GM18498 (cell line): ENCODE results near the gene CATSPER4.

Source experiments
- ATAC-seq: cut with Tn5 transposase; IDR thresholded peaks from one replicate; pipeline ENCODE4 v1.9.1; 2021; ENCODE audit warnings: mild to moderate bottlenecking, moderate library complexity; ENCODE audit not compliant: unreplicated experiment

CATSPER4 gene

GRCh38 chr1:26190373-26190987, at the start of gene CATSPER4:
TSS of gene CATSPER4 (plus strand) at chr1:26190602. CDS start at chr1:26190628, 26 bp downstream.
- no peak for ATAC-seq

- ATAC-seq, result no peak
These were observed 48.2 kb upstream of the CATSPER4 start for GRCh38 chr1:26142159-26142558.

GRCh38 chr1:26145041-26145959, 45.1 kb upstream of the CATSPER4 start:
- no peak for ATAC-seq

DNA sequence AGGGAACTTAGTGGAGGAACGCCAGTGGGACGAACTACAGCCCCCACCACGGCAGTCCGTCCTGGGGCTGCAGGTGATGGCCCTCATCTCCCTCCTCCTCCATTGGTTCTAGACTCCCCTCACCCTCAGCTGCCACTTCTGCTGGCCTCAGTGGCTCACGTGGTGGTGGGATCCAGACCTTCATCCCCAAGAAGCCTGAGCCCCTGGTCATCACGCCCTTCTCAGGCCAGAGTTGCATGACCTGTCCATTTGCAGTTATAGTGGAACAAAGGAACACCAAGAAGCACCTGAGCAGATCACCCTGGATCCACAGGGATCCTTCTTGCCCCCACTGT, 44.5 kb upstream of the CATSPER4 start:
- no peak for ATAC-seq

- no peak for ATAC-seq
These were observed 41.5 kb upstream of the CATSPER4 start for GRCh38 chr1:26148887-26149286.

- no peak for ATAC-seq
These were observed 36.4 kb upstream of the CATSPER4 start for GRCh38 chr1:26153966-26154532.

DNA sequence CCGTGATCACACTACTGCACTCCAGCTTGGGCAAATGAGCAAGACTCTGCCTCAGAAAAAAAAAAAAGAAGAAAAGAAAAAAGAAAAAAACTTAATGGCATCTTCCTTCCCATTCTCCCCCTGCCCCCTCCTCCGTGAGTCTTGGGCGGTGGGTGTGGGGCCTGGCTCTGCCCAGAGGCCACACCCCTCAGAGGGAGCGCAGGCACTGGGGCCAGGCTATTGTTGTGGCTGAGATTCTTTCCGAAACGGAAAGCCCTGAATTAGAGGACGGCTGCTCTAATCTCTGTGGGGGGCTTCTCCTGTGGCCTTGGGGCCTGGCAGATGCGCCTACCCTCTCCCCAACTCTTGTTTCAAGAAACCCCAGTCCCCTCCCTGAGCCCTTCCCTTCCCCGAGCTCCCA, 35.7 kb upstream of the CATSPER4 start:
- ATAC-seq, result no peak

DNA sequence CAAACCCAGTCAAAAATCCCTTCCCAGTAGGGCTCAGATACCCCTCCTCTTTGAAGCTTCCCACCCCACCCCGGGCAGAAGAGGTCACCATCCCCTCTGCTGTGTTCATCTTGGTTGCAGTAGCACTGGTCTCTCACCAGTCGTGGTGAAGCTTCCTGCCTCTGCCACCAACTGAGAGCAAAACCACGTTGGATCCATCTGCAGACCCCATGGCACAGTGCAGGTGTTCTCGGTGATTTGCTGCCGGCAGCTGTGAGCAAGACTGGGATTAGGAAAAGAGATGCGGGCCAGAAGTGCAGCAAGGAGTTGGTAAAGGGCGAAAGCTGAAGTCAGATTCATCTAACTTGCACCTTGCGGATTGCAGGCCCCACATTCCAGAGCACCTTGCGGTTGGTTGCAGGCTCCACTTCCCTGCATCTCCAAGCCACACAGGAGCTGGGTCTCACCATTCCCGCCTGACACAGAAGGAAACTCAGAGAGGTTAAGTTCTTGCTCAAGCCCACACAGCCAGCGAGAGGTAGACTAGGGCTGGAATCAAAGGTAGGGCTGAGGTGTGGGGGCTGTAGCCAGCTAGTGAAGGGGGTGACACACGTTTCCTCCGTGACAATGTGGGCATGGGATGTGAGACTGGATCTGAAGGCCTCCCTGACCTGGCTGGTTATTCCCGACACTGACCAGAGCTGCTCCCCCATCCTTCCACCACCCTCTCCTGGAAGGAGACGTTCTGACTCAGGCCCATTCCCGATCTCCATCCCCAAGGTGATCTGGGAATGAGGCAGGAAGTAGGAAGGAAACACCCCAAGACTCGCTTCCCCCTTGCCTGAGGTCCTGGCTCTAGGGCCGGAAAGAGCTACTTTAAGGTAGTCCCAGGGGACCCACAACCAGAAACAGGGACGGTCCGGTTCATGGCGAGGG, 34.8 kb upstream of the CATSPER4 start:
- ATAC-seq, result no peak

- ATAC-seq, result no peak
These were observed 33.9 kb upstream of the CATSPER4 start for GRCh38 chr1:26156285-26157038.

GRCh38 chr1:26158271-26158907, 32.0 kb upstream of the CATSPER4 start:
- ATAC-seq, result no peak

- no peak for ATAC-seq
These were observed 31.3 kb upstream of the CATSPER4 start, which contains the start of gene FAM110D for GRCh38 chr1:26158908-26159742. TSS of gene FAM110D (plus strand) at chr1:26159079. CDS start at chr1:26161292, 2,213 bp downstream.

DNA sequence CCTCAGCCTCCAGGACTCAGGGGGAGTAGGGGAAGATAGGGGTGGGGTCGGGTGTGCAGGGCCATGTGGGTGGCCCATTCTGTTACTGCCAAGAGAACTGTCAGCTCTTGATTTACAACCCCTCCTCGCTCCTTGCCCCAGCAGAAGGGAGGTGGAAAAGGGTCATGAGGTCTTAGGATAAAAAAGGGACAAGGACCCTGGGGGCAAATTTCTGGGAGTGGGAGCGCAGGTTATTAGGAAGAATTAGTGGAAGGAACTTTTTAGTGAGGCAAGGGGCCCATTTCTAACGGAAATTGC, 30.7 kb upstream of the CATSPER4 start:
- ATAC-seq, result no peak

- no peak for ATAC-seq
These were observed 29.6 kb upstream of the CATSPER4 start for GRCh38 chr1:26160527-26161414.

GRCh38 chr1:26161415-26162219, 28.8 kb upstream of the CATSPER4 start:
- no peak for ATAC-seq

- ATAC-seq, result no peak
These were observed 28.1 kb upstream of the CATSPER4 start for GRCh38 chr1:26162220-26162709.

- ATAC-seq, result no peak
These were observed 26.7 kb upstream of the CATSPER4 start for GRCh38 chr1:26163684-26164035.
